ENCODE measurements around the gene HDGFL3. TPM values are rescaled to one million over a fixed set of nuclear protein-coding genes. Genes with fewer than 3 reads are reported as not detected.
"Not testable (repeated sequence)": the region's sequence is repeated elsewhere in the genome, so short reads cannot be mapped to it uniquely, and the experiment has no call there.

HDGFL3 gene
- total RNA-seq, 4 donors from 2014 or later, result 59.0 to 175 (median 75.4) TPM

GRCh38 chr15:83174891-83175290 lies 32.7 kb downstream of the HDGFL3 start:
- TF ChIP-seq EP300 (IDR thresholded peaks at IDR 0.05), result no peak
- no peak overlapping the region for H3K4me3 ChIP-seq
- H3K4me1 ChIP-seq, result no peaks in the 10 kb centered on the region
- H3K36me3 ChIP-seq, result no peaks in the 10 kb centered on the region
- no peak for ATAC-seq
- H3K27ac ChIP-seq, result no peak overlapping the region
- 95 to 100% methylated on average over 1 of the region's 1 CpG for WGBS, 2 donors (ENCODE audit: low coverage in 1 of 2)
- H3K9me3 ChIP-seq, result no peaks in the 10 kb centered on the region
- H3K27me3 ChIP-seq, result no peaks in the 10 kb centered on the region

GRCh38 chr15:83170474-83171165 lies 37.0 kb downstream of the HDGFL3 start:
- H3K27ac ChIP-seq, result no peak overlapping the region
- H3K4me1 ChIP-seq, result no peaks in the 10 kb centered on the region
- H3K9me3 ChIP-seq, result peaks cover 0 to 27% (median 3%) of the 10 kb centered on the region in 3 donors
- TF ChIP-seq POLR2AphosphoS5 (IDR thresholded peaks at IDR 0.05) (no peak), EP300 (IDR thresholded peaks at IDR 0.05) (no peak), POLR2A (IDR thresholded peaks at IDR 0.05) (no peak)
- TF ChIP-seq, protein P1, sequence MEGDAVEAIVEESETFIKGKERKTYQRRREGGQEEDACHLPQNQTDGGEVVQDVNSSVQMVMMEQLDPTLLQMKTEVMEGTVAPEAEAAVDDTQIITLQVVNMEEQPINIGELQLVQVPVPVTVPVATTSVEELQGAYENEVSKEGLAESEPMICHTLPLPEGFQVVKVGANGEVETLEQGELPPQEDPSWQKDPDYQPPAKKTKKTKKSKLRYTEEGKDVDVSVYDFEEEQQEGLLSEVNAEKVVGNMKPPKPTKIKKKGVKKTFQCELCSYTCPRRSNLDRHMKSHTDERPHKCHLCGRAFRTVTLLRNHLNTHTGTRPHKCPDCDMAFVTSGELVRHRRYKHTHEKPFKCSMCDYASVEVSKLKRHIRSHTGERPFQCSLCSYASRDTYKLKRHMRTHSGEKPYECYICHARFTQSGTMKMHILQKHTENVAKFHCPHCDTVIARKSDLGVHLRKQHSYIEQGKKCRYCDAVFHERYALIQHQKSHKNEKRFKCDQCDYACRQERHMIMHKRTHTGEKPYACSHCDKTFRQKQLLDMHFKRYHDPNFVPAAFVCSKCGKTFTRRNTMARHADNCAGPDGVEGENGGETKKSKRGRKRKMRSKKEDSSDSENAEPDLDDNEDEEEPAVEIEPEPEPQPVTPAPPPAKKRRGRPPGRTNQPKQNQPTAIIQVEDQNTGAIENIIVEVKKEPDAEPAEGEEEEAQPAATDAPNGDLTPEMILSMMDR (IDR thresholded peaks at IDR 0.05), result no peak
- ATAC-seq, result no peak
- H3K27me3 ChIP-seq, result no peaks in the 10 kb centered on the region
- 75 to 76% methylated on average over 2 to 4 of the region's 4 CpGs for WGBS, 2 donors (ENCODE audit: low coverage in 1 of 2)
- no peaks in the 10 kb centered on the region for H3K36me3 ChIP-seq
- H3K4me3 ChIP-seq, result no peak overlapping the region

DNA sequence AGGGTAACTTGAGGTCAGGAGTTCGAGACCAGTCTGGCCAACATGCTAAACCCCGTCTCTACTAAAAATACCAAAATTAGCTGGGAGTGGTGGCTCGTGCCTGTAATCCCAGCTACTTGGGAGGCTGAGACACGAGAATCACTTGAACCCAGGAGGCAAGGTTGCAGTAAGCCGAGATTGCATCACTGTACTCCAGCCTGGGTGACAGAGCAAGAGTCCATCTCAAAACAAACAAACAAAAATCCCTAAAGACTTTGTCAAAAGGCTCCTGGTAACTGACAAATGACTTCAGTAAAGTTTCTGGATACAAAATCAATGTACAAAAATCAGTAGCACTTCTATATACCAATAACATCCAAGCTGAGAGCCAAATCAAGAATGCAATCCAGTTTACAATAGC lies 38.0 kb downstream of the HDGFL3 start:
- WGBS, 2 donors (ENCODE audit: low coverage in 1 of 2), result 91 to 100% methylated on average over 1 to 3 of the region's 5 CpGs
- ATAC-seq, H3K27ac ChIP-seq, H3K4me3 ChIP-seq, H3K36me3 ChIP-seq, H3K4me1 ChIP-seq, H3K27me3 ChIP-seq: not testable (repeated sequence)
- peaks cover 0 to 33% (median 3%) of the 10 kb centered on the region in 3 donors for H3K9me3 ChIP-seq

- Histone ChIP-seq H3K27me3 (no peaks in the 10 kb centered on the region), H3K27ac (no peak overlapping the region), H3K4me1 (no peaks in the 10 kb centered on the region), H3K36me3 (no peaks in the 10 kb centered on the region), H3K9me3 (peaks cover 0 to 33% (median 3%) of the 10 kb centered on the region in 3 donors), H3K4me3 (no peak overlapping the region)
- 93% methylated on average over 2 of the region's 2 CpGs for WGBS, 2 donors (ENCODE audit: low coverage in 1 of 2)
- TF ChIP-seq, protein P1 (IDR thresholded peaks at IDR 0.05), result no peak
- no peak for TF ChIP-seq POLR2AphosphoS5 (IDR thresholded peaks at IDR 0.05)
- no peak for TF ChIP-seq EP300 (IDR thresholded peaks at IDR 0.05)
- no peak for TF ChIP-seq POLR2A (IDR thresholded peaks at IDR 0.05)
- ATAC-seq, result no peak
Observed at GRCh38 chr15:83166830-83167229, 40.8 kb downstream of the HDGFL3 start.

DNA sequence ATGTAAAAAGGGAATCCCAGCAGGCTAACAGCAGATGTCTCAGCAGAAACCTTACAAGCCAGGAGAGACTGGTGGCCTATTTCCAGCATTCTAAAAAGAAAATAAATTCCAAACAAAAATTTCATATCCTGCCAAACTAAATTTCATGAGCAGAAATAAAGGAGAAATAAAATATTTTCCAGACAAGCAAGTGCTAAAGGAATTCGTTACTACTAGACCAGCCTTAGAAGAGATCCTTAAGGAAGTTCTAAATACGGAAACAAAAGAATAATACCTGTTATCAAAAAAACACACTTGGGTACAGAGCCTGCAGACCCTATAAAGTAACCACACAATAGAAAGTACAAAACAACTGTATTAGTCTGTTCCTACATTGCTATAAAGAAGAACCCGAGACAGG lies 41.4 kb downstream of the HDGFL3 start:
- H3K4me1 ChIP-seq, result no peaks in the 10 kb centered on the region
- TF ChIP-seq POLR2A (IDR thresholded peaks at IDR 0.05) (no peak), EP300 (IDR thresholded peaks at IDR 0.05) (no peak), POLR2AphosphoS5 (IDR thresholded peaks at IDR 0.05) (no peak)
- TF ChIP-seq, protein P1 (IDR thresholded peaks at IDR 0.05), result no peak
- H3K27me3 ChIP-seq, result no peaks in the 10 kb centered on the region
- no peak overlapping the region for H3K27ac ChIP-seq
- H3K36me3 ChIP-seq, result no peaks in the 10 kb centered on the region
- no peak overlapping the region for H3K4me3 ChIP-seq
- 83 to 90% methylated on average over 3 of the region's 3 CpGs for WGBS, 2 donors (ENCODE audit: low coverage in 1 of 2)
- peaks cover 0 to 33% (median 3%) of the 10 kb centered on the region in 3 donors for H3K9me3 ChIP-seq
- ATAC-seq, result no peak

- 85 to 98% methylated on average over 4 of the region's 4 CpGs for WGBS, 2 donors (ENCODE audit: low coverage in 1 of 2)
- ATAC-seq, result no peak
- Histone ChIP-seq H3K27ac (no peak overlapping the region), H3K36me3 (no peaks in the 10 kb centered on the region), H3K27me3 (no peaks in the 10 kb centered on the region), H3K4me3 (no peak overlapping the region), H3K4me1 (no peaks in the 10 kb centered on the region), H3K9me3 (peaks cover 0 to 33% (median 3%) of the 10 kb centered on the region in 3 donors)
- TF ChIP-seq POLR2AphosphoS5 (IDR thresholded peaks at IDR 0.05) (no peak), POLR2A (IDR thresholded peaks at IDR 0.05) (no peak), EP300 (IDR thresholded peaks at IDR 0.05) (no peak)
- TF ChIP-seq, protein P1 (IDR thresholded peaks at IDR 0.05), result no peak
Observed at GRCh38 chr15:83164771-83165404, 42.7 kb downstream of the HDGFL3 start.
